Panc1 (cell line): ENCODE measurements around the gene SGPP2.

Experiments used
- SIN3A ChIP-seq: IDR thresholded peaks from 2 replicates; pipeline ENCODE4 v1.6.1; 2012; ENCODE audit warnings: low read depth, mild to moderate bottlenecking, low read length, moderate library complexity, borderline replicate concordance; ENCODE audit not compliant: insufficient read depth
- TF ChIP-seq, protein P1 (sequence below): fragments of 450-650 bp; IDR thresholded peaks from 2 replicates; pipeline ENCODE4 v1.5.1; 2017; ENCODE audit warnings: mild to moderate bottlenecking

- TF ChIP-seq, protein P1, sequence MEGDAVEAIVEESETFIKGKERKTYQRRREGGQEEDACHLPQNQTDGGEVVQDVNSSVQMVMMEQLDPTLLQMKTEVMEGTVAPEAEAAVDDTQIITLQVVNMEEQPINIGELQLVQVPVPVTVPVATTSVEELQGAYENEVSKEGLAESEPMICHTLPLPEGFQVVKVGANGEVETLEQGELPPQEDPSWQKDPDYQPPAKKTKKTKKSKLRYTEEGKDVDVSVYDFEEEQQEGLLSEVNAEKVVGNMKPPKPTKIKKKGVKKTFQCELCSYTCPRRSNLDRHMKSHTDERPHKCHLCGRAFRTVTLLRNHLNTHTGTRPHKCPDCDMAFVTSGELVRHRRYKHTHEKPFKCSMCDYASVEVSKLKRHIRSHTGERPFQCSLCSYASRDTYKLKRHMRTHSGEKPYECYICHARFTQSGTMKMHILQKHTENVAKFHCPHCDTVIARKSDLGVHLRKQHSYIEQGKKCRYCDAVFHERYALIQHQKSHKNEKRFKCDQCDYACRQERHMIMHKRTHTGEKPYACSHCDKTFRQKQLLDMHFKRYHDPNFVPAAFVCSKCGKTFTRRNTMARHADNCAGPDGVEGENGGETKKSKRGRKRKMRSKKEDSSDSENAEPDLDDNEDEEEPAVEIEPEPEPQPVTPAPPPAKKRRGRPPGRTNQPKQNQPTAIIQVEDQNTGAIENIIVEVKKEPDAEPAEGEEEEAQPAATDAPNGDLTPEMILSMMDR, result no peak
- TF ChIP-seq SIN3A, result no peak
Measured at GRCh38 chr2:222448748-222449181, 24.4 kb downstream of the SGPP2 start.
